Measurements from ENCODE around the gene PIGL. TPM values are rescaled to one million over a fixed set of nuclear protein-coding genes. Genes with fewer than 3 reads are reported as not detected.
"Not testable (repeated sequence)": the region's sequence is repeated elsewhere in the genome, so short reads cannot be mapped to it uniquely, and the experiment has no call there.

PIGL gene
- total RNA-seq, 1 experiment from 2014 or later = 16.0 TPM

GRCh38 chr17:16304830-16305229 lies 87.8 kb downstream of the PIGL start:
- Mint-ChIP-seq H3K4me3 (ENCODE audit: low read depth, unreplicated experiment) (no peak overlapping the region), H3K36me3 (ENCODE audit: insufficient read depth, unreplicated experiment) (no peaks in the 10 kb centered on the region), H3K27ac (ENCODE audit: unreplicated experiment) (no peak overlapping the region), H3K4me1 (ENCODE audit: low read depth, unreplicated experiment) (peaks cover 9% of the 10 kb centered on the region), H3K9me3 (ENCODE audit: low read depth, unreplicated experiment) (no peaks in the 10 kb centered on the region), H3K27me3 (ENCODE audit: unreplicated experiment) (no peaks in the 10 kb centered on the region)
- CTCF ChIA-PET = interaction anchor here (0.8 kb wide), 2 partner anchors 19 to 76 kb away, joined by 5 to 9 read pairs; partner anchors contain the start of gene UBB
- TF ChIP-seq CTCF (IDR thresholded peaks at IDR 0.05; ENCODE audit: unreplicated experiment) = peak; percentile 28
- peak; percentile 15 for DNase-seq
- no TSS peak for BruUV-seq (replicated peaks)
- intact Hi-C loops (cut with micrococcal nuclease; ENCODE audit: unreplicated experiment) = no loop called here

GRCh38 chr17:16306211-16306610 lies 89.2 kb downstream of the PIGL start:
- no peaks in the 10 kb centered on the region for H3K9me3 Mint-ChIP-seq (ENCODE audit: low read depth, unreplicated experiment)
- no peak overlapping the region for H3K4me3 Mint-ChIP-seq (ENCODE audit: low read depth, unreplicated experiment)
- no peaks in the 10 kb centered on the region for H3K27me3 Mint-ChIP-seq (ENCODE audit: unreplicated experiment)
- CTCF ChIA-PET = interaction anchor here (0.6 kb wide), 2 partner anchors 12 to 31 kb away, joined by 3 read pairs; no protein-coding TSS in a partner anchor
- TF ChIP-seq CTCF (IDR thresholded peaks at IDR 0.05; ENCODE audit: unreplicated experiment) = no peak
- H3K36me3 Mint-ChIP-seq (ENCODE audit: insufficient read depth, unreplicated experiment) = no peaks in the 10 kb centered on the region
- BruUV-seq (replicated peaks) = no TSS peak
- peaks cover 9% of the 10 kb centered on the region for H3K4me1 Mint-ChIP-seq (ENCODE audit: low read depth, unreplicated experiment)
- intact Hi-C loops (cut with micrococcal nuclease; ENCODE audit: unreplicated experiment) = no loop called here
- no peak overlapping the region for H3K27ac Mint-ChIP-seq (ENCODE audit: unreplicated experiment)
- no peak for DNase-seq

GRCh38 chr17:16312061-16312460 lies 95.1 kb downstream of the PIGL start:
- not testable (repeated sequence) for H3K36me3 Mint-ChIP-seq (ENCODE audit: insufficient read depth, unreplicated experiment)

GRCh38 chr17:16313139-16314090 lies 96.4 kb downstream of the PIGL start:
- DNase-seq = no peak
- CTCF ChIA-PET = interaction anchor here (1.2 kb wide), 1 partner anchor 9 kb away, joined by 6 read pairs; no protein-coding TSS in a partner anchor
- no peaks in the 10 kb centered on the region for H3K9me3 Mint-ChIP-seq (ENCODE audit: low read depth, unreplicated experiment)
- no TSS peak for BruUV-seq (replicated peaks)
- TF ChIP-seq CTCF (IDR thresholded peaks at IDR 0.05; ENCODE audit: unreplicated experiment) = no peak
- no peaks in the 10 kb centered on the region for H3K4me1 Mint-ChIP-seq (ENCODE audit: low read depth, unreplicated experiment)
- no peaks in the 10 kb centered on the region for H3K36me3 Mint-ChIP-seq (ENCODE audit: insufficient read depth, unreplicated experiment)
- H3K27me3 Mint-ChIP-seq (ENCODE audit: unreplicated experiment) = no peaks in the 10 kb centered on the region
- no peak overlapping the region for H3K27ac Mint-ChIP-seq (ENCODE audit: unreplicated experiment)
- intact Hi-C loops (cut with micrococcal nuclease; ENCODE audit: unreplicated experiment) = no loop called here
- no peak overlapping the region for H3K4me3 Mint-ChIP-seq (ENCODE audit: low read depth, unreplicated experiment)

More at GRCh38 chr17:16312061-16312460, 95.1 kb downstream of the PIGL start:
- BruUV-seq (replicated peaks); DNase-seq; H3K4me3 Mint-ChIP-seq (ENCODE audit: low read depth, unreplicated experiment); CTCF ChIA-PET; intact Hi-C loops (cut with micrococcal nuclease; ENCODE audit: unreplicated experiment); H3K27me3 Mint-ChIP-seq (ENCODE audit: unreplicated experiment); H3K4me1 Mint-ChIP-seq (ENCODE audit: low read depth, unreplicated experiment); H3K27ac Mint-ChIP-seq (ENCODE audit: unreplicated experiment); H3K9me3 Mint-ChIP-seq (ENCODE audit: low read depth, unreplicated experiment): not testable (repeated sequence)

GRCh38 chr17:16314189-16314588 lies 97.2 kb downstream of the PIGL start:
- TF ChIP-seq CTCF (IDR thresholded peaks at IDR 0.05; ENCODE audit: unreplicated experiment) = no peak
- CTCF ChIA-PET = no interaction called here
- H3K27me3 Mint-ChIP-seq (ENCODE audit: unreplicated experiment) = no peaks in the 10 kb centered on the region
- intact Hi-C loops (cut with micrococcal nuclease; ENCODE audit: unreplicated experiment) = no loop called here
- H3K4me1 Mint-ChIP-seq (ENCODE audit: low read depth, unreplicated experiment) = no peaks in the 10 kb centered on the region
- BruUV-seq (replicated peaks) = no TSS peak
- no peaks in the 10 kb centered on the region for H3K9me3 Mint-ChIP-seq (ENCODE audit: low read depth, unreplicated experiment)
- no peak overlapping the region for H3K4me3 Mint-ChIP-seq (ENCODE audit: low read depth, unreplicated experiment)
- H3K27ac Mint-ChIP-seq (ENCODE audit: unreplicated experiment) = no peak overlapping the region
- DNase-seq = no peak
- no peaks in the 10 kb centered on the region for H3K36me3 Mint-ChIP-seq (ENCODE audit: insufficient read depth, unreplicated experiment)

Data from Calu3 (cell line).